ENCODE measurements around the gene ASL.
"Not testable (repeated sequence)": the region's sequence is repeated elsewhere in the genome, so short reads cannot be mapped to it uniquely, and the experiment has no call there.

Gene ASL

GRCh38 chr7:66123175-66123528, 47.5 kb downstream of the ASL start:
- DNase-seq = no peak

DNA sequence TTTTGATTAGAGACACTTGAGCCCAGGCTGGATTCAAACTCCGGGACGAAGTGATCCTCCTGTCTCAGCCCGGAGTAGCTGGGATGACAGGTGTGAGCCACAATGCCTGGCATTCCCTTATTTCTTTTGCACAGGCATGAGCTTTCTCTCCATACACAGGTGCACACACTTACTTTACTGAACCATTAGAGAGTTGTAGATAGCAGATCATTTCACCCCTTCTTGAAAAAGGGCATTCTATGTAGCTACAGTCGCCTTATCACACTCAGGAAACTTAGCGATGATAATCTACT, 48.9 kb downstream of the ASL start:
- not testable (repeated sequence) for DNase-seq

DNA sequence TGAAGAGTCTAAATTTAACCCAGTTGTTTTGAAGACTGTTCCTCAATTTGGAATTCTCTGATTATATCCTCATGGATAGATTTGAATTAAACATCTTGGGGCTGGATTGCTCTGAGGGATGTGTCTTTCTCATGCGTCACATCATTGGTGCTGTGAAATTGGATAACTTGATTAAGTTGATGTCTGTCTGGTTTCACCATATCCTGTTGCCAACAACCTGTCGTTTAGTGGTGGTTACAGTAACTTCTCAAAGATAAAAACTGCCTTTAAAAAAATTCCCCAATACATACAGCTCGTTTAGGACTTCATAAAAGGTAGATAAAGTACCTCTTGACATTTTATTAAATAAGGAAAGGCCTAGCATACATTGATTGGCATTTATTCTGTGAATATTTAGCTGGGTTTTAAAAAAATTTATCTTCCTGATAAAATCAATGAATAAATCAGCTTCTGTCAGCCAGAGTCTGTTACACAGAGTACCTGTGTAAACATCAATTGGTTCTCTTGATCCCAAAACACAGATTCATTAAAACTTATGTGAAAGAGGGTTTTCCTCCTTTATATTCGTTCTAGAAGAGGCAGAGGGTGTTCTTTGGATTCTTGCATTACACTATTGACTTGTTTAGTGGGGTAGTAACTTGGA, 49.6 kb downstream of the ASL start:
- no peak for DNase-seq

DNA sequence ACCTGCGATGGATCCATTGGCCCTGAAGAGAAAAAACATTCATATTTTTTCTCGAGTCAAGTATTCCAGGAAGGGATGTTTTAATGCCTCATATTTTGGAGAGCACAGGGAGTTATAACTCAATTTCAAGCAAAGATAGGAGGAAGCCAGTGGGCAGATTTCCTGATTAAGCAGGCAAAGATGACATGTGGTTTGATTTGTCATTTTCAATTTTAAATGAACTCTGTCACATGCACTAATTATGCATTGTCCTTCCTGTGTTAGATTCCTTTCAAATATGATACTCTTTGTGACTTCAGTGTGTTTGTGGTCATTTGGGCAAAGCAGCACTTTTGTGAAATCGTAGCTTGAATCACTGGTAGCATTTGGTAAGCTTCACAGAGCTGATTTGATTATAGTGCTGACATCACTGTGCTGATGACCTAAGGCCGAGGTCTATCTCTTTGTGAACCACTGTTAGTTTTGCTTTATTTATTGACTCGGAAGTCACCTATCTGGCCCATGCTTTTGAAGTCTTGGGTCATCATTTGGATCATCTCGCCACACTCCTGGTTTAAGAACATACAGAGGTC, 50.2 kb downstream of the ASL start:
- DNase-seq = not testable (repeated sequence)

GRCh38 chr7:66127172-66127571, 51.6 kb downstream of the ASL start:
- DNase-seq = not testable (repeated sequence)

GRCh38 chr7:66138994-66139752, 63.6 kb downstream of the ASL start:
- no peak for DNase-seq

- DNase-seq = no peak
Observed at GRCh38 chr7:66140924-66141323, 65.3 kb downstream of the ASL start.

- DNase-seq = no peak
Observed at GRCh38 chr7:66142334-66142733, 66.7 kb downstream of the ASL start.

GRCh38 chr7:66142996-66143395, 67.4 kb downstream of the ASL start:
- no peak for DNase-seq

Measured in activated gamma-delta T cell treated with Interleukin-2 at 50 U/mL for 16 hours (primary cell).